ENCODE results near the gene PSORS1C2. TPM values are rescaled to one million over a fixed set of nuclear protein-coding genes. Genes with fewer than 3 reads are reported as not detected.
A peak's percentile ranks its signal among the peaks of the same experiment; 100 is the strongest.

Gene PSORS1C2
- total RNA-seq, 1 experiment from 2014 or later, result 0.33 TPM

GRCh38 chr6:31116661-31117385, 22.0 kb downstream of the PSORS1C2 start:
- peaks cover 37% of the 10 kb centered on the region for H3K27me3 Mint-ChIP-seq (ENCODE audit: low read depth)
- no peaks in the 10 kb centered on the region for H3K36me3 Mint-ChIP-seq (ENCODE audit: insufficient read depth in 1 of 3, low read depth in 3 of 3)
- Histone ChIP-seq H3K79me2 (ENCODE audit: insufficient read depth, low read length) (no peaks in the 10 kb centered on the region), H3K79me1 (ENCODE audit: insufficient read depth, low read depth, low read length, poor library complexity, severe bottlenecking) (no peaks in the 10 kb centered on the region), H3K23me2 (ENCODE audit: insufficient read length, low read depth, low read length, poor library complexity, severe bottlenecking) (no peaks in the 10 kb centered on the region), H4K20me1 (ENCODE audit: control insufficient read depth, insufficient read depth, insufficient read length) (no peaks in the 10 kb centered on the region), H4K91ac (ENCODE audit: insufficient read length, low read depth, low read length) (no peak overlapping the region), H2BK20ac (ENCODE audit: low read depth, low read length, poor library complexity, severe bottlenecking) (no peak overlapping the region), H3K27ac (ENCODE audit: insufficient read length, low read depth, low read length) (no peak overlapping the region), H3K18ac (ENCODE audit: insufficient read length, low read depth, low read length) (no peak overlapping the region), H3K14ac (ENCODE audit: insufficient read depth, low read length) (0 out of 2 replicates have a peak overlapping the region, but pooled peaks have one; percentile 7), H3K27me3 (ENCODE audit: insufficient read depth, low read length) (no peaks in the 10 kb centered on the region), H2AK5ac (ENCODE audit: insufficient read length, low read length) (no peak overlapping the region), H3K4ac (ENCODE audit: low read depth, low read length) (no peak overlapping the region), H3K56ac (ENCODE audit: insufficient read length, low read depth, low read length) (no peak overlapping the region), H2BK5ac (ENCODE audit: insufficient read length, low read length) (no peak overlapping the region), H3T11ph (ENCODE audit: low read length) (no peak overlapping the region), H3K9me3 (ENCODE audit: control insufficient read depth, low read depth, low read length) (no peaks in the 10 kb centered on the region), H2BK15ac (ENCODE audit: low read depth, low read length) (no peak overlapping the region), H3K23ac (ENCODE audit: insufficient read length, low read depth, low read length) (no peak overlapping the region), H3K9ac (ENCODE audit: extremely low read depth, insufficient read length, low read length) (no peak overlapping the region), H2BK12ac (ENCODE audit: insufficient read length, low read depth, low read length) (no peak overlapping the region), H3K4me2 (ENCODE audit: insufficient read depth, insufficient read length, low read length) (no peak overlapping the region), H2AFZ (ENCODE audit: low read length) (no peak overlapping the region), H3K4me1 (ENCODE audit: insufficient read depth, low read length) (0 out of 2 replicates have a peak, but pooled peaks cover 7% of the 10 kb centered on the region), H2BK120ac (ENCODE audit: low read depth, low read length, poor library complexity, severe bottlenecking) (no peak overlapping the region), H4K8ac (replicated peaks; ENCODE audit: insufficient read length, low read depth, low read length) (no peak overlapping the region), H4K5ac (ENCODE audit: insufficient read length, low read depth, low read length) (no peak overlapping the region)
- no peak for TF ChIP-seq CTCF (conservative IDR thresholded peaks at IDR 0.05)
- no CpG with 5 or more reads among the region's 19 CpGs for WGBS (ENCODE audit: extremely low coverage, insufficient read length, low lambda C conversion rate)
- H3K9me3 Mint-ChIP-seq, result no peaks in the 10 kb centered on the region
- DNase-seq, result no peak
- H3K27ac Mint-ChIP-seq, result no peak overlapping the region; a peak in 2 of 7 replicates
- peaks cover 30 to 38% of the 10 kb centered on the region in 2 experiments for H3K4me1 Mint-ChIP-seq
- H3K4me3 Mint-ChIP-seq, result no peak overlapping the region; a peak in 1 of 5 replicates
